Activated B cell treated with CpG ODN at 0.5 μM for 24 hours (primary cell): ENCODE measurements around the gene CELA2B. TPM values are rescaled to one million over a fixed set of nuclear protein-coding genes. Genes with fewer than 3 reads are reported as not detected.

Experiments used
- ATAC-seq: fragments of 200-7000 bp; cut with Tn5 transposase; one replicate; pipeline ENCODE4 v1.10.0; 2021; ENCODE audit warnings: low read depth, mild to moderate bottlenecking, moderate library complexity
- CTCF ChIA-PET: fragments of 350-600 bp; sonication (Branson Sonifier 250); formaldehyde crosslinking; loops from one replicate; lab custom pipeline; 2021; ENCODE audit warnings: antibody characterized with exemption; lab: Charles Lee
- POLR2A ChIA-PET: fragments of 350-600 bp; sonication (Branson Sonifier 250); formaldehyde crosslinking; loops from one replicate; lab custom pipeline; 2021; ENCODE audit warnings: antibody characterized with exemption; lab: Charles Lee
- DNase-seq: peaks from one replicate; pipeline ENCODE4 v3.0.0; 2022
- H3K27ac Mint-ChIP-seq: one replicate; pipeline ENCODE4 v1.8.0; 2020; ENCODE audit warnings: mixed read lengths
- H3K27me3 Mint-ChIP-seq: one replicate; pipeline ENCODE4 v1.8.0; 2021; ENCODE audit warnings: mixed read lengths
- H3K36me3 Mint-ChIP-seq: one replicate; pipeline ENCODE4 v1.8.0; 2021; ENCODE audit warnings: low read depth, mixed read lengths
- H3K4me1 Mint-ChIP-seq: one replicate; pipeline ENCODE4 v1.8.0; 2021; ENCODE audit warnings: mixed read lengths
- H3K4me3 Mint-ChIP-seq: one replicate; pipeline ENCODE4 v1.8.0; 2020; ENCODE audit warnings: mild to moderate bottlenecking, mixed read lengths
- H3K9me3 Mint-ChIP-seq: one replicate; pipeline ENCODE4 v1.8.0; 2020; ENCODE audit warnings: mixed read lengths
- CTCF ChIP-seq: fragments of 200-600 bp; IDR thresholded peaks from one replicate; pipeline ENCODE4 v1.8.0; 2022; ENCODE audit warnings: antibody characterized with exemption, mild to moderate bottlenecking
- intact Hi-C: fragments of 100-400 bp; cut with micrococcal nuclease; formaldehyde crosslinking; loops from one replicate; pipeline ENCODE4 v1.15.1; 2024
- total RNA-seq: library from RNA; stranded (reverse); gene quantifications from 2 replicates; pipeline ENCODE4 v1.2.3, GENCODE V29; 2022

The CELA2B gene
- total RNA-seq, 1 donor from 2014 or later: not detected

- intact Hi-C loops: no loop called here
- no peaks in the 10 kb centered on the region for H3K27me3 Mint-ChIP-seq
- POLR2A ChIA-PET: no interaction called here
- no peak overlapping the region for H3K27ac Mint-ChIP-seq
- no peaks in the 10 kb centered on the region for H3K9me3 Mint-ChIP-seq
- no peak for TF ChIP-seq CTCF
- CTCF ChIA-PET: no interaction called here
- peaks cover 43% of the 10 kb centered on the region for H3K36me3 Mint-ChIP-seq
- peaks cover 21% of the 10 kb centered on the region for H3K4me1 Mint-ChIP-seq
- ATAC-seq (no peak), DNase-seq (no peak)
- no peak overlapping the region for H3K4me3 Mint-ChIP-seq
Measured at GRCh38 chr1:15531003-15531402, 55.1 kb downstream of the CELA2B start.

- CTCF ChIA-PET: no interaction called here
- DNase-seq: no peak
- H3K36me3 Mint-ChIP-seq: peaks cover 48% of the 10 kb centered on the region
Measured at GRCh38 chr1:15531682-15532081, 55.8 kb downstream of the CELA2B start.

GRCh38 chr1:15538771-15539170 is 62.9 kb downstream of the CELA2B start:
- no peak for TF ChIP-seq CTCF
- peaks cover 76% of the 10 kb centered on the region for H3K36me3 Mint-ChIP-seq
- no peaks in the 10 kb centered on the region for H3K9me3 Mint-ChIP-seq
- H3K4me3 Mint-ChIP-seq: no peak overlapping the region
- intact Hi-C loops: no loop called here
- ATAC-seq: no peak
- CTCF ChIA-PET: no interaction called here
- H3K4me1 Mint-ChIP-seq: no peaks in the 10 kb centered on the region
- POLR2A ChIA-PET: interaction anchor here (1.2 kb wide), 1 partner anchor 79 kb away, joined by 9 read pairs; no protein-coding TSS in a partner anchor
- H3K27ac Mint-ChIP-seq: no peak overlapping the region
- DNase-seq: no peak
- no peaks in the 10 kb centered on the region for H3K27me3 Mint-ChIP-seq

More at GRCh38 chr1:15531682-15532081, 55.8 kb downstream of the CELA2B start:
- ATAC-seq: no peak
- no peak for TF ChIP-seq CTCF
- intact Hi-C loops: no loop called here
- Mint-ChIP-seq H3K4me3 (no peak overlapping the region), H3K27ac (no peak overlapping the region), H3K4me1 (peaks cover 16% of the 10 kb centered on the region), H3K27me3 (no peaks in the 10 kb centered on the region), H3K9me3 (no peaks in the 10 kb centered on the region)
- POLR2A ChIA-PET: no interaction called here

GRCh38 chr1:15540186-15540585 is 64.3 kb downstream of the CELA2B start:
- intact Hi-C loops: loop anchor here (5.0 kb wide), 1 partner anchor 182 kb away; no protein-coding TSS in a partner anchor
- ATAC-seq (no peak), DNase-seq (no peak)
- Mint-ChIP-seq H3K36me3 (peaks cover 77% of the 10 kb centered on the region), H3K27ac (no peak overlapping the region), H3K9me3 (no peaks in the 10 kb centered on the region), H3K4me3 (no peak overlapping the region), H3K27me3 (no peaks in the 10 kb centered on the region), H3K4me1 (no peaks in the 10 kb centered on the region)
- no peak for TF ChIP-seq CTCF
- POLR2A ChIA-PET: no interaction called here
- CTCF ChIA-PET: no interaction called here

Other genes starting within 250 kb of the CELA2B start
- not detected in 2 replicates for gene FHAD1, start 228.9 kb upstream of the CELA2B start, total RNA-seq
- gene EFHD2, start 66.2 kb upstream of the CELA2B start, total RNA-seq: 55.3 and 56.5 TPM in 2 replicates
- 0.39 and 0.80 TPM in 2 replicates for gene CTRC, start 37.7 kb upstream of the CELA2B start, total RNA-seq
- not detected in 2 replicates for gene CELA2A, start 19.4 kb upstream of the CELA2B start, total RNA-seq
- 13.4 and 15.7 TPM in 2 replicates for gene CASP9, start 48.1 kb downstream of the CELA2B start, total RNA-seq
- gene DNAJC16, start 50.7 kb downstream of the CELA2B start, total RNA-seq: 35.5 and 35.9 TPM in 2 replicates
- 8.1 TPM in 2 replicates for gene AGMAT, start 108.9 kb downstream of the CELA2B start, total RNA-seq
- 45.8 and 59.1 TPM in 2 replicates for gene DDI2, start 141.4 kb downstream of the CELA2B start, total RNA-seq
- 100 and 105 TPM in 2 replicates for gene PLEKHM2, start 208.2 kb downstream of the CELA2B start, total RNA-seq